HCT116 (cell line): ENCODE measurements around the gene NECAB2. TPM values are rescaled to one million over a fixed set of nuclear protein-coding genes. Genes with fewer than 3 reads are reported as not detected.

Source experiments
- ATAC-seq: fragments of 200-7000 bp; cut with Tn5 transposase; 2 replicates; pipeline ENCODE4 v1.9.1; 2020; ENCODE audit warnings: mild to moderate bottlenecking, moderate library complexity
- BruUV-seq: library from RNA; stranded (reverse); fragments of 400-500 nt; replicated peaks from 2 replicates; lab custom pipeline; 2021; lab: Mats Ljungman, UMichigan
- CTCF ChIA-PET: fragments of 300-600 bp; sonication (Branson Sonifier 250); formaldehyde crosslinking; loops from one replicate; lab custom pipeline; 2021; ENCODE audit warnings: antibody characterized with exemption; lab: Charles Lee
- POLR2A ChIA-PET: fragments of 300-600, 350-600 bp; sonication (Branson Sonifier 250); formaldehyde crosslinking; loops from one replicate; lab custom pipeline; 2021; ENCODE audit warnings: antibody characterized with exemption; lab: Charles Lee
- RAD21 ChIA-PET, 2 experiments: fragments of 300-600 bp; sonication (Branson Sonifier 250); formaldehyde crosslinking; loops; one replicate each; lab custom pipeline; 2023; ENCODE audit warnings: low total read pairs in 2 of 2; ENCODE audit not compliant: uncharacterized antibody in 2 of 2, unreplicated experiment in 2 of 2, low non-redundant PET in 1 of 2; lab: Charles Lee
- DNase-seq: peaks from one replicate; pipeline ENCODE4 v3.0.0-alpha.2; 2010; ENCODE audit warnings: low read depth, low spot score
- H2AFZ ChIP-seq: fragments of 200-600 bp; shearing (Covaris generic), sonication (generic); 2 replicates; pipeline ENCODE4 v1.6.1; 2017; ENCODE audit warnings: low read depth, mixed run types, mixed read lengths, antibody characterized with exemption, low read length; ENCODE audit not compliant: poor library complexity, severe bottlenecking
- H3K27ac ChIP-seq: 2 replicates; pipeline ENCODE4 v1.5.1; 2012; ENCODE audit warnings: low read depth, low read length
- H3K27me3 ChIP-seq: fragments of 200-600 bp; sonication (generic); 2 replicates; pipeline ENCODE4 v1.6.1; 2016; ENCODE audit warnings: mixed run types, low read length, mixed read lengths; ENCODE audit not compliant: insufficient read depth
- H3K36me3 ChIP-seq, 2 experiments: fragments of 200-500 bp in 1 of 2; fragments of 200-600 bp in 1 of 2; sonication (Bioruptor generic) in 1 of 2; sonication (generic) in 1 of 2; 2 replicates each; pipeline versions ENCODE4 v1.5.1 to v1.6.1; 2014 to 2016; ENCODE audit warnings: low read length in 2 of 2, inconsistent platforms in 1 of 2, mixed read lengths in 1 of 2, mixed run types in 1 of 2; ENCODE audit not compliant: insufficient read depth in 2 of 2, control insufficient read depth in 1 of 2
- H3K4me1 ChIP-seq, 2 experiments: fragments of 200-600 bp in 1 of 2; sonication (generic) in 1 of 2; 2 replicates each; pipeline versions ENCODE4 v1.5.1 to v1.6.1; 2012 to 2017; ENCODE audit warnings: low read length in 2 of 2, inconsistent platforms in 1 of 2, mild to moderate bottlenecking in 1 of 2, mixed read lengths in 1 of 2, mixed run types in 1 of 2, moderate library complexity in 1 of 2; ENCODE audit not compliant: insufficient read depth in 2 of 2, control insufficient read depth in 1 of 2
- H3K4me2 ChIP-seq: fragments of 200-600 bp; sonication (generic); 2 replicates; pipeline ENCODE4 v1.6.1; 2017; ENCODE audit warnings: mixed run types, low read length, mixed read lengths
- H3K4me3 ChIP-seq, 2 experiments: fragments of 200-600 bp in 1 of 2; sonication (generic) in 1 of 2; replicated peaks in 1 of 2; 2 replicates each; pipeline ENCODE4 v1.5.1; 2011 to 2016; ENCODE audit warnings: low read length in 2 of 2, control low read depth in 1 of 2, low read depth in 1 of 2, mild to moderate bottlenecking in 1 of 2, mixed read lengths in 1 of 2, mixed run types in 1 of 2
- H3K79me2 ChIP-seq: fragments of 200-600 bp; sonication (generic); 2 replicates; pipeline ENCODE4 v1.6.1; 2017; ENCODE audit warnings: mild to moderate bottlenecking, mixed run types, low read length, moderate library complexity, mixed read lengths; ENCODE audit not compliant: insufficient read depth
- H3K9ac ChIP-seq: fragments of 200-600 bp; sonication (generic); 2 replicates; pipeline ENCODE4 v1.6.1; 2016; ENCODE audit warnings: low read length, mixed read lengths
- H3K9me2 ChIP-seq: fragments of 200-600 bp; sonication (generic), shearing (Covaris generic); 2 replicates; pipeline ENCODE4 v1.6.1; 2017; ENCODE audit warnings: mixed run types, mild to moderate bottlenecking, moderate library complexity; ENCODE audit not compliant: insufficient read depth
- H3K9me3 ChIP-seq, 2 experiments: fragments of 200-500 bp in 1 of 2; fragments of 200-600 bp in 1 of 2; sonication (Bioruptor generic) in 1 of 2; sonication (generic) in 1 of 2; 2 replicates each; pipeline ENCODE4 v1.6.1; 2014 to 2017; ENCODE audit warnings: low read length in 2 of 2, mixed read lengths in 2 of 2, inconsistent platforms in 1 of 2, low read depth in 1 of 2, mild to moderate bottlenecking in 1 of 2, mixed run types in 1 of 2, moderate library complexity in 1 of 2; ENCODE audit not compliant: control insufficient read depth in 1 of 2, insufficient read depth in 1 of 2
- H4K20me1 ChIP-seq: fragments of 200-600 bp; sonication (generic), shearing (Covaris generic); 2 replicates; pipeline ENCODE4 v1.6.1; 2017; ENCODE audit warnings: mixed run types, mild to moderate bottlenecking, moderate library complexity; ENCODE audit not compliant: insufficient read depth
- CEBPB ChIP-seq: IDR thresholded peaks from 2 replicates; pipeline ENCODE4 v1.6.1; 2012; ENCODE audit warnings: low read depth
- EZH2 ChIP-seq: fragments of 200-600 bp; sonication (generic); IDR thresholded peaks from 2 replicates; pipeline ENCODE4 v1.6.1; 2017; ENCODE audit warnings: antibody characterized with exemption, mixed run types
- EZH2phosphoT487 ChIP-seq: fragments of 200-600 bp; IDR thresholded peaks from 2 replicates; pipeline ENCODE4 v1.6.1; 2018; ENCODE audit warnings: antibody characterized with exemption, borderline replicate concordance
- FOSL1 ChIP-seq: IDR thresholded peaks from 2 replicates; pipeline ENCODE4 v1.6.1; 2012; ENCODE audit warnings: low read depth
- JUND ChIP-seq: IDR thresholded peaks from 2 replicates; pipeline ENCODE4 v1.6.1; 2012
- POLR2A ChIP-seq: IDR thresholded peaks from 2 replicates; pipeline ENCODE4 v1.7.0; 2011; ENCODE audit warnings: borderline replicate concordance; ENCODE audit not compliant: insufficient read depth, insufficient read length; ENCODE audit errors: extremely low read depth
- POLR2AphosphoS5 ChIP-seq: IDR thresholded peaks from 2 replicates; pipeline ENCODE4 v1.6.1; 2011; ENCODE audit warnings: mild to moderate bottlenecking, low read depth, low read length, moderate library complexity
- SP1 ChIP-seq: IDR thresholded peaks from 2 replicates; pipeline ENCODE4 v1.6.1; 2012; ENCODE audit warnings: low read depth
- TCF7L2 ChIP-seq: IDR thresholded peaks from 2 replicates; pipeline ENCODE4 v1.7.0; 2011; ENCODE audit warnings: borderline replicate concordance, inconsistent platforms; ENCODE audit not compliant: insufficient read depth, insufficient read length; ENCODE audit errors: extremely low read depth
- ZNF274 ChIP-seq: fragments of 200-500 bp; sonication (Bioruptor generic); IDR thresholded peaks from 2 replicates; pipeline ENCODE4 v1.6.1; 2014; ENCODE audit warnings: mild to moderate bottlenecking, low read depth, low read length, inconsistent platforms
- intact Hi-C: fragments of 100-400 bp; cut with micrococcal nuclease; formaldehyde crosslinking; loops from 2 replicates; pipeline ENCODE4 v1.10.0; 2022
- total RNA-seq: library from RNA; stranded (reverse); gene quantifications from one replicate; pipeline ENCODE4 v1.2.1, GENCODE V29; 2021; ENCODE audit not compliant: unreplicated experiment
- TF ChIP-seq, protein P1 (sequence below): IDR thresholded peaks from 2 replicates; pipeline ENCODE4 v1.6.1; 2011; ENCODE audit warnings: mild to moderate bottlenecking, low read length, moderate library complexity; ENCODE audit not compliant: insufficient replicate concordance; ENCODE audit errors: extremely low read depth
- TF ChIP-seq, protein P2 (sequence below): IDR thresholded peaks from 2 replicates; pipeline ENCODE4 v1.6.1; 2012
- TF ChIP-seq, protein P3 (sequence below): IDR thresholded peaks from 2 replicates; pipeline ENCODE4 v1.6.1; 2012

NECAB2 gene
- total RNA-seq, 1 experiment from 2014 or later: 0.61 TPM

DNA sequence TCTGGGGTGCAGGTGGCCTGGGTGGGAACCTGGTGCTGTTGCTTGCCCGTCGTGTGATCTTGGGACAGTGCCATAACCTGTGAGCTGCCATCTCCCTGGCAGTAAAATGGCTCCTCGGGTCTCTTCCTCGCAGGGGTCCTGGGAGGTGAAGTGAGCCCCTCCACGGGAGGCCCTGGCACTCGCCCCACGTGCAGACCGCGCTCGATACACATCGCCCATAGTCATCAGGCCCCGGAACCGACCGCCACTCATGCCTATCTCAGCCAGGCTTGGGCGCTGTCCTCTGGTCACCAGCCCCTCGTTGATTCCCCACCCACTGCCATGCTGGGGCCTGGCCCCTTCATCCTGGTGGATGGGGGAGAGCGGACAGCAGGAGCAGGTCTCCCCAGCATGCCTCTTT is 36.5 kb upstream of the NECAB2 start:
- Histone ChIP-seq H3K27me3 (no peaks in the 10 kb centered on the region), H3K9me2 (no peaks in the 10 kb centered on the region), H3K79me2 (no peaks in the 10 kb centered on the region), H3K4me2 (no peak overlapping the region), H3K4me3 (no peak overlapping the region), H3K9ac (no peak overlapping the region), H4K20me1 (no peaks in the 10 kb centered on the region), H3K4me1 (peaks cover 5 to 21% of the 10 kb centered on the region in 2 experiments), H2AFZ (no peak overlapping the region), H3K27ac (no peak overlapping the region), H3K9me3 (no peaks in the 10 kb centered on the region), H3K36me3 (no peaks in the 10 kb centered on the region)
- DNase-seq (no peak), ATAC-seq (no peak)
- intact Hi-C loops: no loop called here
- ChIA-PET RAD21 (no interaction called here), CTCF (no interaction called here), POLR2A (no interaction called here)
- TF ChIP-seq CEBPB (no peak), JUND (no peak), EZH2phosphoT487 (no peak), POLR2A (no peak), TCF7L2 (no peak), EZH2 (no peak)
- TF ChIP-seq, protein P1, sequence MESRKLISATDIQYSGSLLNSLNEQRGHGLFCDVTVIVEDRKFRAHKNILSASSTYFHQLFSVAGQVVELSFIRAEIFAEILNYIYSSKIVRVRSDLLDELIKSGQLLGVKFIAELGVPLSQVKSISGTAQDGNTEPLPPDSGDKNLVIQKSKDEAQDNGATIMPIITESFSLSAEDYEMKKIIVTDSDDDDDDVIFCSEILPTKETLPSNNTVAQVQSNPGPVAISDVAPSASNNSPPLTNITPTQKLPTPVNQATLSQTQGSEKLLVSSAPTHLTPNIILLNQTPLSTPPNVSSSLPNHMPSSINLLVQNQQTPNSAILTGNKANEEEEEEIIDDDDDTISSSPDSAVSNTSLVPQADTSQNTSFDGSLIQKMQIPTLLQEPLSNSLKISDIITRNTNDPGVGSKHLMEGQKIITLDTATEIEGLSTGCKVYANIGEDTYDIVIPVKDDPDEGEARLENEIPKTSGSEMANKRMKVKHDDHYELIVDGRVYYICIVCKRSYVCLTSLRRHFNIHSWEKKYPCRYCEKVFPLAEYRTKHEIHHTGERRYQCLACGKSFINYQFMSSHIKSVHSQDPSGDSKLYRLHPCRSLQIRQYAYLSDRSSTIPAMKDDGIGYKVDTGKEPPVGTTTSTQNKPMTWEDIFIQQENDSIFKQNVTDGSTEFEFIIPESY: no peak
- TF ChIP-seq, protein P2, sequence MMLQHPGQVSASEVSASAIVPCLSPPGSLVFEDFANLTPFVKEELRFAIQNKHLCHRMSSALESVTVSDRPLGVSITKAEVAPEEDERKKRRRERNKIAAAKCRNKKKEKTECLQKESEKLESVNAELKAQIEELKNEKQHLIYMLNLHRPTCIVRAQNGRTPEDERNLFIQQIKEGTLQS: no peak
- BruUV-seq: no TSS peak

DNA sequence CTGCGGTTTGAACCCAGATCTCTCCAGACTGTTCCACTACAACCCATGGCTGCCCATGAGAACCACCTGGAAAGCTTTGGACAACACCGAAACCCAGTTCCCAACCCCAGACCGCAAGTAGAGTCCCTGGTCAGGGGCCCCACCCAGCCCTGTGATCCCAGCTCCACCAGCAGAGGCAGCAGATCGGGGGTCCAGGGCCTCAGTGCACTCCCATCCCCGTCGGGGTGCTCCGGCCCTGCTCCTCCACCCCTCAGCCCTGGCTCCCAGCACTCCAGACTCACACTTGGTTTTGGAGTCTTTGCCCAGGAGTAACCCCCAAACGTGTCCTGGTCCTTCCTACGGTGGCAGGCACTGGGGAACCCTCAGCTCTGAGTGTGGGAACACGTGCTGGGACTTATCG is 35.7 kb upstream of the NECAB2 start:
- ChIA-PET POLR2A (no interaction called here), CTCF (no interaction called here), RAD21 (no interaction called here)
- ATAC-seq: no peak
- Histone ChIP-seq H3K4me1 (peaks cover 2 to 16% of the 10 kb centered on the region in 2 experiments), H3K27me3 (no peaks in the 10 kb centered on the region), H2AFZ (no peak overlapping the region), H3K27ac (no peak overlapping the region), H4K20me1 (no peaks in the 10 kb centered on the region), H3K9ac (no peak overlapping the region), H3K9me3 (no peaks in the 10 kb centered on the region), H3K79me2 (no peaks in the 10 kb centered on the region), H3K36me3 (no peaks in the 10 kb centered on the region), H3K4me3 (no peak overlapping the region), H3K4me2 (no peak overlapping the region), H3K9me2 (no peaks in the 10 kb centered on the region)
- intact Hi-C loops: no loop called here
- TF ChIP-seq ZNF274 (no peak), FOSL1 (no peak), EZH2phosphoT487 (no peak), POLR2AphosphoS5 (no peak), SP1 (no peak), POLR2A (no peak)
- TF ChIP-seq, protein P1: no peak
- TF ChIP-seq, protein P3, sequence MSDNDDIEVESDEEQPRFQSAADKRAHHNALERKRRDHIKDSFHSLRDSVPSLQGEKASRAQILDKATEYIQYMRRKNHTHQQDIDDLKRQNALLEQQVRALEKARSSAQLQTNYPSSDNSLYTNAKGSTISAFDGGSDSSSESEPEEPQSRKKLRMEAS: no peak
- no peak for DNase-seq
- BruUV-seq: no TSS peak
